ENCODE data around the gene TPTE. TPM values are rescaled to one million over a fixed set of nuclear protein-coding genes. Genes with fewer than 3 reads are reported as not detected.
"Not testable (repeated sequence)": the region's sequence is repeated elsewhere in the genome, so short reads cannot be mapped to it uniquely, and the experiment has no call there.

The TPTE gene
- total and polyA plus RNA-seq, 9 donors: not detected

DNA sequence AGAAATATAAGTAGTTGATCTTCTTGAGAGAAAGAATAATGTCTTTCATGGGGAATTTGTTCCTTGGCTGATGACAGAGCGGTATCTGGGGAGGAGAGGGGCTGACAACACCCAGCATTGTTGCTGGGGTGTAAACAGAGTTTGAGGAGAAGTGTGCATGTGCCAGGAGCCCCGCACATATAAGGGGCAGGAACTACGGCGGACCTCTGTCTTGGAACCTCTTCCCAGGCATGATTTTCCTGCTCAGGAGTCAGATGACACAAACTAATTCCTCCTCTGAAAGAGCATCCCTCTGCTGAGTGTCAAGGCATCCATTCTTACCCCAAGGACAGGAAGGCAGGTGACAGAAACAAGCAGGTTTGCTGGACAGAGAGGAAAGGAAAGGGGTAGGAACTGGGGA lies 119.1 kb downstream of the TPTE start:
- no peaks in the 10 kb centered on the region for H3K27me3 ChIP-seq (ENCODE audit: control insufficient read depth, insufficient read depth, low read length)
- 26% methylated on average over 4 of the region's 4 CpGs for WGBS (ENCODE audit: insufficient coverage)
- H3K4me3 ChIP-seq (ENCODE audit: low read length): no peak overlapping the region
- no peak for DNase-seq
- peaks cover 40% of the 10 kb centered on the region for H3K9me3 ChIP-seq (replicated peaks; ENCODE audit: control insufficient read depth, low read depth, low read length)
- H3K27ac ChIP-seq (ENCODE audit: low read length): no peak overlapping the region
- no peaks in the 10 kb centered on the region for H3K36me3 ChIP-seq (ENCODE audit: control insufficient read depth, insufficient read depth, low read length)
- H3K4me1 ChIP-seq (ENCODE audit: control insufficient read depth, insufficient read depth, low read length): no peaks in the 10 kb centered on the region

DNA sequence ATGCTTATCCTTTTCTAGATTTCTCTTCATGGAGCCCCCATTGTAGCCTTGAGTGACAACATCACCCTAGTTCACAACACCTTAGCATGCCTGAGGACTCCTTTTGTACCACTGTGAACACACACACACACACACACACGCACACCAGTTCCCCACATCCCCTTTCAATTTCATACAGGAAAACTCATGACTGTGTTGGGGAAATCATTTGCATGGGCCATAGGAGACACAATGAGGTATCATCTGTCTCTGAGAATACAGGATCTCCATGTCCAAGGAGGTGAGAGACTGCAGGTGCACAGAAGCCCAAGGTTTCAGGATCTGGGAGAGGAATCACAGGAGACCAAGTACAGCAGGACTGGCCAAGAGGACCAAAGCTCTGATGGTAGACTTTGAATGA lies 119.7 kb downstream of the TPTE start:
- no peak overlapping the region for H3K4me3 ChIP-seq (ENCODE audit: low read length)
- no CpG with 5 or more reads among the region's 1 CpG for WGBS (ENCODE audit: insufficient coverage)
- no peaks in the 10 kb centered on the region for H3K4me1 ChIP-seq (ENCODE audit: control insufficient read depth, insufficient read depth, low read length)
- no peaks in the 10 kb centered on the region for H3K27me3 ChIP-seq (ENCODE audit: control insufficient read depth, insufficient read depth, low read length)
- no peaks in the 10 kb centered on the region for H3K36me3 ChIP-seq (ENCODE audit: control insufficient read depth, insufficient read depth, low read length)
- H3K27ac ChIP-seq (ENCODE audit: low read length): no peak overlapping the region
- peaks cover 40% of the 10 kb centered on the region for H3K9me3 ChIP-seq (replicated peaks; ENCODE audit: control insufficient read depth, low read depth, low read length)
- no peak for DNase-seq

DNA sequence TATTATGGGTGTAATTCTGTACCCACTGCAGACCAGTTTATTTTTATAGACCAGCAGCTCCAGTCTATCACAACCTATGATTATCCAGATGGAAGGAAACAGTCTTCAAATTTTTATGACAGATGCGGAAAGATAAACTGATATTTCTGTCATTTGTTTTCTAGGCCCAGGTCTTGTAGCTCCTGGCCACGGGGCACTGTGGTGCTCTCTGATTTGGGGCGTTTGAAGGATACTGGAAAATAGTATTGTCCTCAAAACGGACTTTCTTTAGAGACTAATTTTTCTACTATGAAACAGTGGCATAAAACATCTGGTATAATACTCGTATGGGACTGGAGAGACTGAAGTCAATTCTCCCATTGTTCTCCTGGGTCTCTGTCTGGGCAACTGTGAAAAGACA lies 124.3 kb downstream of the TPTE start:
- not testable (repeated sequence) for H3K27ac ChIP-seq (ENCODE audit: low read length); H3K4me3 ChIP-seq (ENCODE audit: low read length); DNase-seq; H3K27me3 ChIP-seq (ENCODE audit: control insufficient read depth, insufficient read depth, low read length); H3K36me3 ChIP-seq (ENCODE audit: control insufficient read depth, insufficient read depth, low read length); H3K4me1 ChIP-seq (ENCODE audit: control insufficient read depth, insufficient read depth, low read length)
- WGBS (ENCODE audit: insufficient coverage): 41% methylated on average over 2 of the region's 5 CpGs
- peaks cover 35% of the 10 kb centered on the region for H3K9me3 ChIP-seq (replicated peaks; ENCODE audit: control insufficient read depth, low read depth, low read length)

DNA sequence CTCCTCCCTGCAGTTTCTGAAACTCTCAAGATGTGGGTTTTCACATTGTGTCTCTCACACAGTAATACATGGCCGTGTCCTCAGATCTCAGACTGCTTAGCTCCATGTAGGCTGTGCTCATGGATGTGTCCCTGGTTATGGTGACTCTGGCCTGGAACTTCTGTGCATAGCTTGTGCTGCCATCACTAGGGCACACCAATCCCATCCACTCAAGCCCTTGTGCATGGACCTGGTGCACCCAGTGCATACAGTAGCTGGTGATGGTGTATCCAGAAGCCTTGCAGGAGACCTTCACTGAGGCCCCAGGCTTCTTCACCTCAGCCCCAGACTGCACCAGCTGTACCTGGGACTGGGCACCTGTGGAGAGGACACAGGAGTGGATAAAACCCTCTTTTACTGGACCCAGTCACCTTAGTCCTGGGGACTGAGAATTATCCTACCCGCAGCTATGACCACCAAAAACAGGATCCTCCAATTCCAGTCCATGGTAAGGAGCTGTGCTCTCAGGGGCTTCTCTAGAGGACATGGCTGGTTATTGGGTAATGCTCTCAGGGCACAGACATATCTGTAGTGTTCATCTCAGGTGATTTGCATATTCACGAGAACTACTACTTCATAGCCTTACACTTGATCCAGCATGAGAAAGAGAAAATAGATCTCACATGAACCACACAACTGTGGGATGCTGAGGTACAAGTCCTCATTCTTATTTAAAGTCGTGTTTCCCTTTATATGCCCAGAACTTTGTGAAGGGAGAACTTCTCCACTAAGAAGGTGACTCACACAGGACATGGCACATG lies 128.2 kb downstream of the TPTE start:
- H3K9me3 ChIP-seq (replicated peaks; ENCODE audit: control insufficient read depth, low read depth, low read length): peaks cover 20% of the 10 kb centered on the region
- H3K27me3 ChIP-seq (ENCODE audit: control insufficient read depth, insufficient read depth, low read length); H3K4me3 ChIP-seq (ENCODE audit: low read length); DNase-seq; H3K4me1 ChIP-seq (ENCODE audit: control insufficient read depth, insufficient read depth, low read length); H3K36me3 ChIP-seq (ENCODE audit: control insufficient read depth, insufficient read depth, low read length); H3K27ac ChIP-seq (ENCODE audit: low read length): not testable (repeated sequence)
- 57% methylated on average over 1 of the region's 4 CpGs for whole genome bisulfite sequencing (ENCODE audit: insufficient coverage)

DNA sequence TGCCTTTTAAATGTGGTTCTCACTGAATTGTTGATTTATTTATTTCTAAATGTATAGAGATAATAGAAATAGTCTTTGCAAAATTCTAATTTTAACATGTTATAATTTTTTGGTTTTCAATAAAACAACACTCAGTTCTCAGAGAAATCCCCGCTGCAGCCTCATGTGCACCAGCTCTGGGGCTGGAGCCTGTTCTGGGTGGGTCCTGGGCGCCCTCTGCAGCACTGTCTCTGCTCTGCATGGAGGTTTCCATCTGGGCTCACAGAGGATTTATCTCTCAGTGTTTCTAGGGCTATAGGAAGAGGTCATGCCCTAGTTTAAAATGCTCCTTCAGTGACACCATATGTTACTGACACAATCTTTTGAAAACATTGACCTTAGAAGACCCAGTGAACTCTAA lies 128.9 kb downstream of the TPTE start:
- H3K36me3 ChIP-seq (ENCODE audit: control insufficient read depth, insufficient read depth, low read length); H3K4me3 ChIP-seq (ENCODE audit: low read length); H3K27me3 ChIP-seq (ENCODE audit: control insufficient read depth, insufficient read depth, low read length); DNase-seq; H3K27ac ChIP-seq (ENCODE audit: low read length); H3K4me1 ChIP-seq (ENCODE audit: control insufficient read depth, insufficient read depth, low read length): not testable (repeated sequence)
- H3K9me3 ChIP-seq (replicated peaks; ENCODE audit: control insufficient read depth, low read depth, low read length): peaks cover 20% of the 10 kb centered on the region
- 40% methylated on average over 2 of the region's 2 CpGs for WGBS (ENCODE audit: insufficient coverage)
